ENCODE measurements around the gene SETD2. TPM values are rescaled to one million over a fixed set of nuclear protein-coding genes. Genes with fewer than 3 reads are reported as not detected.

Gene SETD2
- total RNA-seq, 1 experiment from 2014 or later: 38.0 TPM

DNA sequence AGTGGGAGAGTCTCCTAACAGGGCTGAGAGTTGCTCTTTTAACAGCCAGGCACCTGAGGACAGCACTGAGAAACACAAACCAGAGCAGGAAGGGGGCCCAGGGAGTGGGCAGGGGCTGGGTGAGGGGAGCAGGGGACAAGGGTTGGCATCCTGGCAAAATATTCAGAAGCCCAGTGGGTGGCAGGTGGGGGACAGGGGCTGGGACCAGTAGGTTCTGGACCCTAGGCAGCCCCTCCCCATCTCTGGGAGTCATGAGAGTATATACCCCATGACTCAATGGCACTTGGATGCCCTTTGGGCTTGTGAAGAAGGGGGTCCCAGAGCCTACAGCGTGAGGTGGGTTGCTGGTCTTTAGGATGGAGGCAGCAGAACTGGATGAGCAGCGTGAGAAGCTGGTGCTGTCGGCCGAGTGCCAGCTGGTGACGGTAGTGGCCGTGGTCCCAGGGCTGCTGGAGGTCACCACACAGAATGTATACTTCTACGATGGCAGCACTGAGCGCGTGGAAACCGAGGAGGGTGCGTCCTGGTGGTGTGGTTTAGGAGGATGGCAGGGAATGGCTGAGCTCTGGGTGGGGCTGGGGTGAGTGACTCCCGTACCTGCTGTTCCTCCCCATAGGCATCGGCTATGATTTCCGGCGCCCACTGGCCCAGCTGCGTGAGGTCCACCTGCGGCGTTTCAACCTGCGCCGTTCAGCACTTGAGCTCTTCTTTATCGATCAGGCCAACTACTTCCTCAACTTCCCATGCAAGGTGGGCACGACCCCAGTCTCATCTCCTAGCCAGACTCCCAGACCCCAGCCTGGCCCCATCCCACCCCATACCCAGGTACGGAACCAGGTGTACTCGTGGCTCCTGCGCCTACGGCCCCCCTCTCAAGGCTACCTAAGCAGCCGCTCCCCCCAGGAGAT is 160.2 kb downstream of the SETD2 start:
- intact Hi-C loops (cut with micrococcal nuclease): no loop called here
- ChIA-PET POLR2A (interaction anchor here (0.6 to 1.0 kb wide), 2 partner anchors 9 to 18 kb away, joined by 3 read pairs; no protein-coding TSS in a partner anchor), CTCF (no interaction called here)
- H3K9me3 Mint-ChIP-seq (ENCODE audit: unreplicated experiment): no peaks in the 10 kb centered on the region
- TF ChIP-seq, protein P1, sequence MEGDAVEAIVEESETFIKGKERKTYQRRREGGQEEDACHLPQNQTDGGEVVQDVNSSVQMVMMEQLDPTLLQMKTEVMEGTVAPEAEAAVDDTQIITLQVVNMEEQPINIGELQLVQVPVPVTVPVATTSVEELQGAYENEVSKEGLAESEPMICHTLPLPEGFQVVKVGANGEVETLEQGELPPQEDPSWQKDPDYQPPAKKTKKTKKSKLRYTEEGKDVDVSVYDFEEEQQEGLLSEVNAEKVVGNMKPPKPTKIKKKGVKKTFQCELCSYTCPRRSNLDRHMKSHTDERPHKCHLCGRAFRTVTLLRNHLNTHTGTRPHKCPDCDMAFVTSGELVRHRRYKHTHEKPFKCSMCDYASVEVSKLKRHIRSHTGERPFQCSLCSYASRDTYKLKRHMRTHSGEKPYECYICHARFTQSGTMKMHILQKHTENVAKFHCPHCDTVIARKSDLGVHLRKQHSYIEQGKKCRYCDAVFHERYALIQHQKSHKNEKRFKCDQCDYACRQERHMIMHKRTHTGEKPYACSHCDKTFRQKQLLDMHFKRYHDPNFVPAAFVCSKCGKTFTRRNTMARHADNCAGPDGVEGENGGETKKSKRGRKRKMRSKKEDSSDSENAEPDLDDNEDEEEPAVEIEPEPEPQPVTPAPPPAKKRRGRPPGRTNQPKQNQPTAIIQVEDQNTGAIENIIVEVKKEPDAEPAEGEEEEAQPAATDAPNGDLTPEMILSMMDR (IDR thresholded peaks at IDR 0.05; ENCODE audit: unreplicated experiment): no peak
- no peak overlapping the region for H3K4me3 Mint-ChIP-seq (ENCODE audit: unreplicated experiment)
- DNase-seq (ENCODE audit: unreplicated experiment): no peak
- no peaks in the 10 kb centered on the region for H3K27me3 Mint-ChIP-seq (ENCODE audit: insufficient read depth, unreplicated experiment)
- no peak overlapping the region for H3K27ac Mint-ChIP-seq (ENCODE audit: low read depth, unreplicated experiment)
- no TSS peak for BruUV-seq (replicated peaks)
- peaks cover 5% of the 10 kb centered on the region for H3K4me1 Mint-ChIP-seq (ENCODE audit: insufficient read depth, unreplicated experiment)
- H3K36me3 Mint-ChIP-seq (ENCODE audit: insufficient read depth, unreplicated experiment): peaks cover 13% of the 10 kb centered on the region

DNA sequence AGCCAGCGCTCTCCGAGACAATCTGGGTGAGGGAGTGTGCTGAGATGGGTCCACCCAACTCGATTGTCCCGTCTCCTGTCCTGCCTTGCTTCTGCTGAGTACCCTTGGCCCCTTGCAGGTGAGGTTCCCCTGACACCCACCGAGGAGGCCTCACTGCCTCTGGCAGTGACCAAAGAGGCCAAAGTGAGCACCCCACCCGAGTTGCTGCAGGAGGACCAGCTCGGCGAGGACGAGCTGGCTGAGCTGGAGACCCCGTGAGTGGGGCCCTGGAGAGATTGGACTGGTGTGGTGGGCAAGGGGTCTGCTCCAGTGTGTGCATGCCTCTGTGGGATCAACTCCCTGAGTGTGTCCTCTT is 160.9 kb downstream of the SETD2 start:
- peaks cover 13% of the 10 kb centered on the region for H3K36me3 Mint-ChIP-seq (ENCODE audit: insufficient read depth, unreplicated experiment)
- no peak overlapping the region for H3K4me3 Mint-ChIP-seq (ENCODE audit: unreplicated experiment)
- ChIA-PET POLR2A (interaction anchor here (0.6 kb wide), 1 partner anchor 18 kb away, joined by 3 read pairs; no protein-coding TSS in a partner anchor), CTCF (no interaction called here)
- H3K4me1 Mint-ChIP-seq (ENCODE audit: insufficient read depth, unreplicated experiment): peaks cover 5% of the 10 kb centered on the region
- no peaks in the 10 kb centered on the region for H3K9me3 Mint-ChIP-seq (ENCODE audit: unreplicated experiment)
- BruUV-seq (replicated peaks): no TSS peak
- TF ChIP-seq, protein P1 (IDR thresholded peaks at IDR 0.05; ENCODE audit: unreplicated experiment): no peak
- DNase-seq (ENCODE audit: unreplicated experiment): no peak
- no peak overlapping the region for H3K27ac Mint-ChIP-seq (ENCODE audit: low read depth, unreplicated experiment)
- intact Hi-C loops (cut with micrococcal nuclease): no loop called here
- no peaks in the 10 kb centered on the region for H3K27me3 Mint-ChIP-seq (ENCODE audit: insufficient read depth, unreplicated experiment)

DNA sequence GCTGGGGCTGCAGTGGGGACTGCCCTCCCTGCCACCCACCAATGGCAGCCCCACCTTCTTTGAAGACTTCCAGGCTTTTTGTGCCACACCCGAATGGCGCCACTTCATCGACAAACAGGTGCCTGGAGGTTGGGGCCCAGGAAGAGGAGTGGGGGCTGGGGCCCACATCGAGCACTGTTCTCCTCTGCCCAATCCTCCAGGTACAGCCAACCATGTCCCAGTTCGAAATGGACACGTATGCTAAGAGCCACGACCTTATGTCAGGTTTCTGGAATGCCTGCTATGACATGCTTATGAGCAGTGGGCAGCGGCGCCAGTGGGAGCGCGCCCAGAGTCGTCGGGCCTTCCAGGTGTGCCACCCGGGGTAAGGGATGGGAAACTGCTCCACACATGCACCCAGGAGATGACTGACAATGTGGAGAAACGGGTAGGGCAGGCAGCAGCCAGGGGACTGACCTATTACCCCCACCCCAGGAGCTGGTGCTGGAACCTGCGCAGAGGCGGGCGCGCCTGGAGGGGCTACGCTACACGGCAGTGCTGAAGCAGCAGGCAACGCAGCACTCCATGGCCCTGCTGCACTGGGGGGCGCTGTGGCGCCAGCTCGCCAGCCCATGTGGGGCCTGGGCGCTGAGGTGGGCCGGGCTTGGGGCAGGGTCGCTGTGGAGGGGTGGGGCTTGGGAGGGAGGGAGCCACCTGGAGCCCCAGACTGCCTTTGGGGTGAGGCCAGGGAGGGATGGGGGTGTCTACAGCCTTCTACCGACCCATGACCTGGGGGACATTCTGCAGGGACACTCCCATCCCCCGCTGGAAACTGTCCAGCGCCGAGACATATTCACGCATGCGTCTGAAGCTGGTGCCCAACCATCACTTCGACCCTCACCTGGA is 161.5 kb downstream of the SETD2 start:
- no peaks in the 10 kb centered on the region for H3K9me3 Mint-ChIP-seq (ENCODE audit: unreplicated experiment)
- no peak overlapping the region for H3K4me3 Mint-ChIP-seq (ENCODE audit: unreplicated experiment)
- H3K27me3 Mint-ChIP-seq (ENCODE audit: insufficient read depth, unreplicated experiment): no peaks in the 10 kb centered on the region
- ChIA-PET CTCF (no interaction called here), POLR2A (no interaction called here)
- TF ChIP-seq, protein P1 (IDR thresholded peaks at IDR 0.05; ENCODE audit: unreplicated experiment): no peak
- H3K36me3 Mint-ChIP-seq (ENCODE audit: insufficient read depth, unreplicated experiment): peaks cover 13% of the 10 kb centered on the region
- intact Hi-C loops (cut with micrococcal nuclease): no loop called here
- no TSS peak for BruUV-seq (replicated peaks)
- no peak overlapping the region for H3K27ac Mint-ChIP-seq (ENCODE audit: low read depth, unreplicated experiment)
- peaks cover 5% of the 10 kb centered on the region for H3K4me1 Mint-ChIP-seq (ENCODE audit: insufficient read depth, unreplicated experiment)
- no peak for DNase-seq (ENCODE audit: unreplicated experiment)

DNA sequence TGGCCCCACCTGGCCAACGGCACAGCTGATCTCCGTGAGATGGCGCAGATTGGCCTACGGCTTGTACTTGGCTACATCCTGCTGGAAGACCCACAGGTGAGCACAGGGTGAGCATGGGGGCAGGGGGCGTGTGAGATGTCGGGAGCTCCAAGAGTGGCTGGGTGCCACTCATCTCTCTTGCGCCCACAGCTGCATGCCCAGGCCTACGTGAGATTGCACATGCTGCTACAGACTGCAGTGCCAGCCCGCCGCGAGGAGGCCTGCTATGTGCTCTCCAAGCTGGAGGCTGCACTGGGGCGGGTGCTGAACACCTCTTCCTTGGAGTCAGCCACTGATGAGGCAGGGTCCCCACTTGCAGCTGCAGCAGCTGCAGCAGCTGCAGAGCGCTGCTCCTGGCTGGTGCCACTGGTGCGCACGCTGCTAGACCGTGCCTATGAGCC is 162.2 kb downstream of the SETD2 start:
- ChIA-PET CTCF (no interaction called here), POLR2A (no interaction called here)
- Mint-ChIP-seq H3K27me3 (ENCODE audit: insufficient read depth, unreplicated experiment) (no peaks in the 10 kb centered on the region), H3K27ac (ENCODE audit: low read depth, unreplicated experiment) (no peak overlapping the region), H3K4me1 (ENCODE audit: insufficient read depth, unreplicated experiment) (peaks cover 5% of the 10 kb centered on the region), H3K9me3 (ENCODE audit: unreplicated experiment) (no peaks in the 10 kb centered on the region), H3K4me3 (ENCODE audit: unreplicated experiment) (no peak overlapping the region), H3K36me3 (ENCODE audit: insufficient read depth, unreplicated experiment) (peaks cover 19% of the 10 kb centered on the region)
- BruUV-seq (replicated peaks): no TSS peak
- intact Hi-C loops (cut with micrococcal nuclease): no loop called here
- TF ChIP-seq, protein P1 (IDR thresholded peaks at IDR 0.05; ENCODE audit: unreplicated experiment): no peak
- no peak for DNase-seq (ENCODE audit: unreplicated experiment)
